ENCODE results near the gene DDA1. TPM values are rescaled to one million over a fixed set of nuclear protein-coding genes. Genes with fewer than 3 reads are reported as not detected.

DDA1 gene
- total RNA-seq, 1 donor: 16.8 TPM

GRCh38 chr19:17323300-17323963 is 14.1 kb downstream of the DDA1 start:
- no peak overlapping the region for H3K4me3 ChIP-seq (ENCODE audit: low read depth, low read length)
- DNase-seq (ENCODE audit: low read depth): no peak
- TF ChIP-seq CTCF (IDR thresholded peaks at IDR 0.05; ENCODE audit: insufficient read depth, low read depth, low read length): no peak

GRCh38 chr19:17323964-17324332 is 14.6 kb downstream of the DDA1 start:
- no peak overlapping the region for H3K4me3 ChIP-seq (ENCODE audit: low read depth, low read length)
- no peak for DNase-seq (ENCODE audit: low read depth)
- TF ChIP-seq CTCF (IDR thresholded peaks at IDR 0.05; ENCODE audit: insufficient read depth, low read depth, low read length): no peak

- H3K4me3 ChIP-seq (ENCODE audit: low read depth, low read length): no peak overlapping the region
- no peak for DNase-seq (ENCODE audit: low read depth)
- no peak for TF ChIP-seq CTCF (IDR thresholded peaks at IDR 0.05; ENCODE audit: insufficient read depth, low read depth, low read length)
Measured at GRCh38 chr19:17324357-17325114, 15.2 kb downstream of the DDA1 start.

- H3K4me3 ChIP-seq (ENCODE audit: low read depth, low read length): no peak overlapping the region
- TF ChIP-seq CTCF (IDR thresholded peaks at IDR 0.05; ENCODE audit: insufficient read depth, low read depth, low read length): no peak
- no peak for DNase-seq (ENCODE audit: low read depth)
Measured at GRCh38 chr19:17325133-17325532, 15.8 kb downstream of the DDA1 start.

GRCh38 chr19:17325881-17326594 is 16.7 kb downstream of the DDA1 start:
- no peak overlapping the region for H3K4me3 ChIP-seq (ENCODE audit: low read depth, low read length)
- no peak for TF ChIP-seq CTCF (IDR thresholded peaks at IDR 0.05; ENCODE audit: insufficient read depth, low read depth, low read length)
- no peak for DNase-seq (ENCODE audit: low read depth)

GRCh38 chr19:17326595-17326966 is 17.2 kb downstream of the DDA1 start:
- no peak for DNase-seq (ENCODE audit: low read depth)
- H3K4me3 ChIP-seq (ENCODE audit: low read depth, low read length): no peak overlapping the region
- TF ChIP-seq CTCF (IDR thresholded peaks at IDR 0.05; ENCODE audit: insufficient read depth, low read depth, low read length): no peak
